Natural killer cell (primary cell): ENCODE measurements around the gene BDNF. TPM values are rescaled to one million over a fixed set of nuclear protein-coding genes. Genes with fewer than 3 reads are reported as not detected.

Experiments
- ATAC-seq, 3 donors: fragments of 150-1000 bp in 2 of 3; fragments of 200-7000 bp in 1 of 3; cut with Tn5 transposase; 1 replicate in 1 of 3; 2 replicates in 2 of 3; pipeline ENCODE4 v1.10.0; 2021; ENCODE audit warnings: mild to moderate bottlenecking in 2 of 3, moderate library complexity in 2 of 3
- DNase-seq, 2 donors: peaks; one replicate each; pipeline versions ENCODE4 v3.0.0 to v3.0.0-alpha.2; 2013 to 2021; ENCODE audit warnings: mixed read lengths in 1 of 2
- H3K27ac ChIP-seq: one replicate; pipeline ENCODE4 v1.5.1; 2013; ENCODE audit warnings: mild to moderate bottlenecking, low read length
- H3K27me3 ChIP-seq: one replicate; pipeline ENCODE4 v1.6.1; 2013; ENCODE audit warnings: low read length; ENCODE audit not compliant: control insufficient read depth, insufficient read depth
- H3K36me3 ChIP-seq: one replicate; pipeline ENCODE4 v1.6.1; 2013; ENCODE audit warnings: low read length; ENCODE audit not compliant: control insufficient read depth, insufficient read depth
- H3K4me1 ChIP-seq: one replicate; pipeline ENCODE4 v1.6.1; 2013; ENCODE audit warnings: low read length; ENCODE audit not compliant: control insufficient read depth, insufficient read depth
- H3K4me3 ChIP-seq: one replicate; pipeline ENCODE4 v1.5.1; 2013; ENCODE audit warnings: low read length
- H3K9me3 ChIP-seq: one replicate; pipeline ENCODE4 v1.6.1; 2013; ENCODE audit warnings: low read length; ENCODE audit not compliant: control insufficient read depth, insufficient read depth
- H3K27ac Mint-ChIP-seq, 2 donors: one replicate each; pipeline ENCODE4 v1.8.0; 2022; ENCODE audit warnings: mild to moderate bottlenecking in 2 of 2, mixed read lengths in 2 of 2, moderate library complexity in 1 of 2
- H3K27me3 Mint-ChIP-seq, 2 donors: one replicate each; pipeline ENCODE4 v1.8.0; 2022; ENCODE audit warnings: low read depth in 2 of 2, mixed read lengths in 2 of 2
- H3K36me3 Mint-ChIP-seq: one replicate; pipeline ENCODE4 v1.8.0; 2022; ENCODE audit warnings: mixed read lengths
- H3K4me1 Mint-ChIP-seq, 2 donors: one replicate each; pipeline ENCODE4 v1.8.0; 2022; ENCODE audit warnings: mixed read lengths in 2 of 2
- H3K4me3 Mint-ChIP-seq: one replicate; pipeline ENCODE4 v1.8.0; 2022; ENCODE audit warnings: mild to moderate bottlenecking, moderate library complexity, mixed read lengths
- H3K9me3 Mint-ChIP-seq, 2 donors: one replicate each; pipeline ENCODE4 v1.8.0; 2022; ENCODE audit warnings: mixed read lengths in 2 of 2
- CTCF ChIP-seq: fragments of 200-600 bp; IDR thresholded peaks from one replicate; pipeline ENCODE4 v1.8.0; 2022; ENCODE audit warnings: antibody characterized with exemption
- WGBS: methylation state at CpG from one replicate; pipeline ENCODE4 v1.1.7; 2013; ENCODE audit warnings: missing lambda C conversion rate; ENCODE audit not compliant: insufficient coverage; 5-methylcytosine and 5-hydroxymethylcytosine counted together
- intact Hi-C: fragments of 100-400 bp; cut with micrococcal nuclease; formaldehyde crosslinking; loops from one replicate; pipeline ENCODE4 v1.14.2; 2022
- total RNA-seq, 4 donors: library from RNA; stranded (reverse); fragments of 120-200 nt in 1 of 4; gene quantifications; one replicate each; pipeline versions ENCODE4 v1.2.3 to v1.2.4, GENCODE V29; 2013 to 2022

BDNF gene
- total RNA-seq, 3 donors from 2014 or later (not counting 1 experiment from before 2014, with no cell fraction given): not detected

DNA sequence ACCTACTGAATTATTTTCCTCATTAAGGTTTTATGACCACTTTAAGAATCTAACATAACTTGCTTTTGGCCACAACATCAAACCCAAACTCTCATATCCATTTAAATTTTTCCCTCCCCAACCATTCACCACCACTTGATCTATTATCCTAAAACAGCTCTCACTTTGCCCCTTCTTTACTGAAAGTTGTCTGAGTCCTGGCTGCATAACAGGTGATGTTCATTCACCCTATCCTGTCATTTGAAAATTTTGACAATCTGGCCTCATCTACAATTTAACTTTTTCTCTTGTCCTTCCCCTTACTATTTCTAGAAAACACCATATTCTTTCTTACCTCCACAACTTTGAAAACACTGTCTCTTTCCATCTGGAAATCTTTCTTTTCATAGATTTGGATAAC, 89.3 kb downstream of the BDNF start:
- no peak overlapping the region for H3K27ac ChIP-seq
- no peaks in the 10 kb centered on the region for H3K4me1 Mint-ChIP-seq
- ATAC-seq: no peak
- H3K4me3 ChIP-seq: no peak overlapping the region
- no peaks in the 10 kb centered on the region for H3K36me3 Mint-ChIP-seq
- H3K9me3 ChIP-seq: no peaks in the 10 kb centered on the region
- DNase-seq: no peak
- no peak overlapping the region for H3K4me3 Mint-ChIP-seq
- H3K36me3 ChIP-seq: no peaks in the 10 kb centered on the region
- intact Hi-C loops: no loop called here
- no peak for TF ChIP-seq CTCF
- no peaks in the 10 kb centered on the region for H3K4me1 ChIP-seq
- no peaks in the 10 kb centered on the region for H3K27me3 ChIP-seq
- H3K9me3 Mint-ChIP-seq: peaks cover 4 to 8% of the 10 kb centered on the region in 2 donors
- H3K27me3 Mint-ChIP-seq: no peaks in the 10 kb centered on the region
- no peak overlapping the region for H3K27ac Mint-ChIP-seq

- Mint-ChIP-seq H3K36me3 (no peaks in the 10 kb centered on the region), H3K4me1 (no peaks in the 10 kb centered on the region), H3K27me3 (no peaks in the 10 kb centered on the region), H3K27ac (no peak overlapping the region), H3K4me3 (no peak overlapping the region), H3K9me3 (peaks cover 4 to 8% of the 10 kb centered on the region in 2 donors)
- no peak overlapping the region for H3K27ac ChIP-seq
- no peaks in the 10 kb centered on the region for H3K27me3 ChIP-seq
- H3K4me1 ChIP-seq: no peaks in the 10 kb centered on the region
- TF ChIP-seq CTCF: no peak
- ATAC-seq (no peak), DNase-seq (no peak)
- no peaks in the 10 kb centered on the region for H3K36me3 ChIP-seq
- WGBS: 89% methylated on average over 3 of the region's 3 CpGs
- no peak overlapping the region for H3K4me3 ChIP-seq
- intact Hi-C loops: no loop called here
- no peaks in the 10 kb centered on the region for H3K9me3 ChIP-seq
Observed at GRCh38 chr11:27610280-27610679, 90.0 kb downstream of the BDNF start.

GRCh38 chr11:27608951-27609350, 91.3 kb downstream of the BDNF start:
- Histone ChIP-seq H3K9me3 (no peaks in the 10 kb centered on the region), H3K4me1 (no peaks in the 10 kb centered on the region), H3K27me3 (no peaks in the 10 kb centered on the region), H3K4me3 (no peak overlapping the region), H3K36me3 (no peaks in the 10 kb centered on the region), H3K27ac (no peak overlapping the region)
- intact Hi-C loops: no loop called here
- H3K27me3 Mint-ChIP-seq: no peaks in the 10 kb centered on the region
- H3K4me1 Mint-ChIP-seq: no peaks in the 10 kb centered on the region
- H3K27ac Mint-ChIP-seq: no peak overlapping the region
- WGBS: no CpG with 5 or more reads among the region's 2 CpGs
- no peaks in the 10 kb centered on the region for H3K36me3 Mint-ChIP-seq
- ATAC-seq: no peak
- DNase-seq: no peak
- H3K4me3 Mint-ChIP-seq: no peak overlapping the region
- peaks cover 4 to 8% of the 10 kb centered on the region in 2 donors for H3K9me3 Mint-ChIP-seq
- TF ChIP-seq CTCF: no peak

- H3K36me3 Mint-ChIP-seq: no peaks in the 10 kb centered on the region
- H3K27me3 ChIP-seq: no peaks in the 10 kb centered on the region
- no peaks in the 10 kb centered on the region for H3K36me3 ChIP-seq
- H3K4me3 Mint-ChIP-seq: no peak overlapping the region
- intact Hi-C loops: no loop called here
- H3K9me3 ChIP-seq: no peaks in the 10 kb centered on the region
- peaks cover 3 to 4% of the 10 kb centered on the region in 2 donors for H3K9me3 Mint-ChIP-seq
- H3K4me1 ChIP-seq: no peaks in the 10 kb centered on the region
- DNase-seq (no peak), ATAC-seq (no peak)
- TF ChIP-seq CTCF: no peak
- no peak overlapping the region for H3K4me3 ChIP-seq
- no peaks in the 10 kb centered on the region for H3K27me3 Mint-ChIP-seq
- no peaks in the 10 kb centered on the region for H3K4me1 Mint-ChIP-seq
- H3K27ac ChIP-seq: no peak overlapping the region
- H3K27ac Mint-ChIP-seq: no peak overlapping the region
Observed at GRCh38 chr11:27605422-27605821, 94.8 kb downstream of the BDNF start.

Other genes starting within 250 kb of the BDNF start
- under 1 TPM; 0.08 to 0.70 (median 0.35) TPM for gene LGR4, start 227.7 kb downstream of the BDNF start, total RNA-seq
- 10 to 100 TPM; 16.4 to 25.3 (median 22.5) TPM for gene LIN7C, start 193.7 kb downstream of the BDNF start, total RNA-seq